NCI-H1105 (cell line): ENCODE results near the gene TMEM145.
"Not testable (repeated sequence)": the region's sequence is repeated elsewhere in the genome, so short reads cannot be mapped to it uniquely, and the experiment has no call there.

ENCODE experiments used
- DNase-seq: peaks from one replicate; lab custom pipeline; 2025; lab: John Stamatoyannopoulos, UW

TMEM145 gene

DNA sequence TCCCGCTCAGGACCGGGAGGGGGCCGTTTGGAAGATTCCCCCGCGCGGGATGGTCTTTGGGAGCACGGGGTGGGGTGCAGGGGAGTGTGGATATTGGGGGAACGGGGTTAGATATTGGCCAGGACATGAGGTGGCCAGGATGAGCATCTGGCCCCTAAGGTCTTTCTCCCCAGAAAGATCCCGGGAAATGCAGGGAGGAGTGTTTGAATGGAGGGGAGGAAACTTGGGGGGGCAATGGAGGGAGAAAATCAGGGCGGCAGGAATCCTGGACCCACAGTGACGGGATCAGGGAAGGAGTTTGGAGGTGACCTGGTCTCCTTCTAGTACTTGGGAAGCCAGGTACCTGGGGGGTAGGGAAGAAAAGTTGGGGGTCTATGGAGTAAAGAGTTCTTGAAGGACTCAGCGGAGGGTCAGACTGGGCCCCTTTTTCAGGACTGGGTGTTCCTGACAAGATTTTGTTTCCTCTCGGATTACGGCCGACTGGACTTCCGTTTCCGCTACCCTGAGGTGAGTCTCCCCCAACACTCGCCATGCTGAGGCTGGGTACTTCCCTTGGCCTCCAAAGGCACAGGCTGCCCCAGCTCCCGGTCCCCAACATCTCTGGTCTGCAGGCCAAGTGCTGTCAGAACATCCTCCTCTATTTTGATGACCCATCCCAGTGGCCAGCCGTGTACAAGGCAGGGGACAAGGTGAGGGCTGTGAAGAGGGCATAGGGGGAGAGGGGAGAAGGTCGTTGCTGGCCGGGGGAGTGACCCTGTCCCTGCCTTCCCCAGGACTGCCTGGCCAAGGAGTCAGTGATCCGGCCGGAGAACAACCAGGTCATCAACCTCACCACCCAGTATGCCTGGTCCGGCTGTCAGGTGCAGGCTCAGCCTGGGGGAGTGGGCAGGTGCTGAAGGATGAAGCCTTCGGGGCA is 989 bp downstream of the TMEM145 start:
- no peak for DNase-seq

DNA sequence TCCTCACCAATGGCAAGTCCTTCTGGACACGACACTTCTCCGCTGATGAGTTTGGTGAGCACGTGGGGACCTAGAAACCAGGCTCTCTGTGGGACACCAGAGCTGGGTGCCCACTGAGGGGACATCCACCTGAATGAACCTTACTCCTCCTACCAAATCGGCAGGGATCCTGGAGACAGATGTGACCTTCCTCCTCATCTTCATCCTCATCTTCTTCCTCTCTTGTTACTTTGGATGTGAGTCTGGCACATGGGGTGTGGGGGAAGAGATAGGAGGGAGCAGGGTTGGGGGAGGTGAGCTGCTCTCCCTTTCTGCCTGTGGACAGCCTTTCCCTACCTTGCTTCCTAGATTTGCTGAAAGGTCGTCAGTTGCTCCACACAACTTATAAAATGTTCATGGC is 1.9 kb downstream of the TMEM145 start:
- no peak for DNase-seq

DNA sequence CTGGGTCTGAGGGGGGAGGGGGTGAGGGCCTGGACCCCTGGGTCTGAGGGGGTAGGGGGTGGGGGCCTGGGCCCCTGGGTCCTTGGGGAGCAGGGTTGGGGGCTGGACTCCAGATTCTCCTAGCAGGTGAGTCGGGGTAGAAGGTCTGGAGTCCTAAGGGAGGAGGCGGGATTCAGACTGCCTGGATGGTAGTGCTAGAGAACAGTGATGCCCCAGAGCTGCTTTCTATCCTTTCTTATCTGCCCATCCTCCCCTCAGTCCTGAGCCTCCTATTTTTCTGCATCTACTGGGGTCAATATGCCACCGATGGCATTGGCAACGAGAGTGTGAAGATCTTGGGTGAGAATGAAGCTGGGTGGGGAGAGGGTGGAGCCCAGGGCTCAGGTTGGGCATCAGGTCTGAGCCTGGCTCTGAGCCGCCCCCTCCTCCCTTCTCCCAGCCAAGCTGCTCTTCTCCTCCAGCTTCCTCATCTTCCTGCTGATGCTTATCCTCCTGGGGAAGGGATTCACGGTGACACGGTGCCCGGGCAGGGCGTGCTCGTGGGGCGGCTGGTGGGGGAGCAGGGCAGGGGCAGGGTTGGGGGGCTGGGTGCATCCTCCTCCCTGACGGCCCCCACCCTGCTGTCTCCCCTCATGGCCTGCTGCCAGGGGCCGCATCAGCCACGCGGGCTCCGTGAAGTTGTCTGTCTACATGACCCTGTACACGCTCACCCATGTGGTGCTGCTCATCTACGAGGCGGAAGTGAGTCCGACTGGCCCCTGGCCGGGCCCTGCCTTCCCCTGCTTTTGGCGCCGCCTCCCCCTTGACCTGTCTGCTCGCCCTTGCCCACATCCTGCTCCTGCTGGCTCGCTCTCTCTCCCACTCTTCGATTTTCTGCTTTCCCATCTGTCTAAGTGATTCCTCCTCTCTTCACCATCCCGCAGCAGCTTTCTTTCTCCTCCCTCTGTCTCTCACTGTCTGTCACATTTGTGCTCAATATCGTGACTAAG is 3.4 kb downstream of the TMEM145 start:
- no peak for DNase-seq

DNA sequence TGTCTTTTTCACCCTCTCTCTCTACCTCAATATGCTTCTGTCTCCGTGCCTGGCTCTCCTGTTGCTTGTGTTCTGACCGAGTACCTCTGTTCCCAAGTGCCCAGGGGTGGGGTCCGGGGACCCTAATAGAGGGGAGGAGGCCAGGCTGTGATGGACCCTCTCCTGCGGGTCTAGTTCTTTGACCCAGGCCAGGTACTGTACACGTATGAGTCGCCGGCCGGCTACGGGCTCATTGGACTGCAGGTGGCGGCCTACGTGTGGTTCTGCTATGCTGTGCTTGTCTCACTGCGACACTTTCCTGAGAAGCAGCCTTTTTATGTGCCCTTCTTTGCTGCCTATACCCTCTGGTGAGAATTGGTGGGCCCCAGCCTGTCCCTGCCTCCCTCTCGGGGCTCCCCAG is 4.4 kb downstream of the TMEM145 start:
- DNase-seq = no peak

DNA sequence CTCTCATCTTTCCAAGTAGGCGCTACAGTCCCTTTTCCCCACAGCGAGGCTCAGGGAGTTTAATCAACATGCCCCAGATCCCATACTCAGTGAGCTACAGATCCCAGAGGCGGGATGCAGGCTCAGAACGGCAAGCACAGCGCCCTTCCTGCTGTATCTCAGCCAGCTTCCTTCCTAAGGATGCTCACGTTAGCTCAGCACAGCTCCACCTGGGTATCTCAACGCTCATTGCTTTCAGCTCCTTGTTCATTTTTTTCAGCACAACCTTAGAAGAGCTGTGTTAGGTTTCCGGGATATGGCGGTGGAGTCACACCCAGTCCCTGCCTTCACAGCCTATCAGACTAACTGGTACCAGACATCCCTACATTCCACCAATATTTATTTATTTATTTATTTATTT is 9.2 kb downstream of the TMEM145 start:
- DNase-seq = no peak

DNA sequence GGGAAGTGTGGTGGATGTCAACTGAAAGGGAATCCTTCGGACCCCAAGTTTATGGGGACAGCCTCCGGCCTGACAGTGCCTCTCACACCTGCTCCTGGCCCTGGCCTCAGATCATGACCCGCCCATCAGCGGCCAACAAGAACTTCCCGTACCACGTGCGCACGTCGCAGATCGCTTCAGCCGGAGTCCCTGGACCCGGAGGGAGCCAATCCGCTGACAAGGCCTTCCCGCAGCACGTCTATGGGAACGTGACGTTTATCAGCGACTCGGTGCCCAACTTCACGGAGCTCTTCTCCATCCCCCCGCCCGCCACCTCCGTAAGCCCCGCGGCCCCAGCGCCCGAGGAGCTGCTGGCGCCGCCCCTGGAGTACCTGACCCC is 10.4 kb downstream of the TMEM145 start:
- no peak for DNase-seq

- DNase-seq = no peak
Observed at GRCh38 chr19:42323852-42324654, 10.9 kb downstream of the TMEM145 start.

DNA sequence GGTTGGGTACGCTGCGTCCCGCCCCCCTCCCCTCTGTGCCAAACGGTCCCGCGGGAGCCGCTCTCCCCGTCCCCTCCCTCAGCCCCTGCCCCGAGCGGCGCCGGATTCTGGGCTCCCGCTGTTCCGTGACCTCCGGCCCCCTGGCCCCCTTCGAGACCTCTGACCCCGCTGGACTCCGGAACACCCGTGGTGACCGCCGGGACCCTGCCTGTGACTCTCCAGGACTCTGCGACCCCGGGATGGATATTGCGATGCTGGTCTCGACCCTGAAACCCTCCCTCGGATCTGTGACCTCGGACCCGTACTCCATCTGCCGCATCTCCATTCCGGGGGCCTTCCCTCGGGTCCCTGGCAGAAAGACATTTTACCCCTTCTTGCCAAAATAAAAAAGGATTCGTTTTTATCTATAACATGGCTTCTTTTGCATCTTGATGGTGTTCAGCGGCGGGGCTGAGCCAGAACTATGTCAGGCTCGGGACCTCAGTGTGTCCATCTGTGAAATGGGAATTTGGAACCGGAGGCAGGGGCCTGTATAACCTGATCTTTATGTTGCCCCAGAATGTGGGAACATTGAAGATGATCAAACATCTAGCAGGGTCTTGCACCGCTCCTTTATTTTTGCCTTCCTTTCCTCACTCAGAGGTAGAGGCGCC is 11.7 kb downstream of the TMEM145 start:
- no peak for DNase-seq

DNA sequence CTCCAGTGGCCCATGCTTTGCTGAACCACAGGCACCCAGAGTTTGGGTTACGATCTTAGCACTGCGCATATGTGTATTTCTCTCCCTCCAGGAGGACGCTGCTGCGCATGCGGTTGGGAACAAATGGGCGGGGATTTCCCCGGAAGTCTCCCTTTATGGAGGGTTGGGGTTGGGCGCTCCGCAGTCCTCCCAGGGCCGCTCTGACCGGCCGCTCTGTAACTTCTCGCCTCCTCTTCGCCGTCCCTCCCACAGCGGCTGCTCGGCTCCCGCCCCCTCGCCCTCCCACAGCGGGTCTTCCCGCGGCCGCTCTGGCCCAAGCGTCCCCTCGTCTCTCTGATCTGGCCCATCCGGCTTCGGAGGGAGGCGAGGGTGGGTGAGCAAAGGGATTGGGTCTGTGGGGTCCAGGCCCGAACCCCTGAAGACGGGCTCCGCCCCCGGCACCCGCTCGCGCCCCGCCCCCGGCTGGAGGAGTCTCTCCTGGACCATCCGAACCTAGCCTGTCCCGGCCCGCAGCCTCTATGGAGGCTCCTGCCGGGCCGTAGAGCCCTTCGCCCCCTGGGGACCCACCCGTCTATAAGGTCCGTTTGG is 12.3 kb downstream of the TMEM145 start, which contains the start of gene MEGF8:
Gene MEGF8 (plus strand): TSS at position 328 of the 588 bp plus-strand sequence. CDS start 609 bp downstream, outside the sequence.
- DNase-seq = peak; percentile 98

GRCh38 chr19:42325896-42326771 is 13.0 kb downstream of the TMEM145 start:
- DNase-seq = no peak

- no peak for DNase-seq
Observed at GRCh38 chr19:42326969-42327368, 13.9 kb downstream of the TMEM145 start.

- DNase-seq = no peak
Observed at GRCh38 chr19:42327381-42327780, 14.3 kb downstream of the TMEM145 start.

DNA sequence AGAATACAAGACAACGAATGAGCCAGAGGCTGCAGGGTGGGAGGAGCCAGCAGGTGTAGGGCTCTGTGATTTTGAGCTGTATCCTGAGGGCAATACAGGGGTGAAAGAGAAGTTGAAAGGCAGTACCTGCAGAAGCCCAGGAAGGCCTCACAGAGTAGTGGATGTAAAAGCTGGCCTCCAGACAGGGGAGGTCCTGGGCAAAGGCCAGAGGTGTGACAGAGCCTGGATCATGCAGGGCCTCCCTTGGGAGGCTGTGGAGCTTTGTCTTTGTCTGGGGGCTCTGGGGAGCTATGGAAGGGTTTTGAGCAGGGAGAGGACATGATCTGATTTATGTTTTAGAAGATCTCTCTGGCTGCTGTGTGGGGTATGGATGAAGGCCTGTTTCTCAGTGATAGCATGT is 15.0 kb downstream of the TMEM145 start:
- DNase-seq = no peak

GRCh38 chr19:42328854-42329253 is 15.7 kb downstream of the TMEM145 start:
- no peak for DNase-seq

GRCh38 chr19:42330241-42330711 is 17.2 kb downstream of the TMEM145 start:
- no peak for DNase-seq

GRCh38 chr19:42331333-42331732 is 18.2 kb downstream of the TMEM145 start:
- not testable (repeated sequence) for DNase-seq

DNA sequence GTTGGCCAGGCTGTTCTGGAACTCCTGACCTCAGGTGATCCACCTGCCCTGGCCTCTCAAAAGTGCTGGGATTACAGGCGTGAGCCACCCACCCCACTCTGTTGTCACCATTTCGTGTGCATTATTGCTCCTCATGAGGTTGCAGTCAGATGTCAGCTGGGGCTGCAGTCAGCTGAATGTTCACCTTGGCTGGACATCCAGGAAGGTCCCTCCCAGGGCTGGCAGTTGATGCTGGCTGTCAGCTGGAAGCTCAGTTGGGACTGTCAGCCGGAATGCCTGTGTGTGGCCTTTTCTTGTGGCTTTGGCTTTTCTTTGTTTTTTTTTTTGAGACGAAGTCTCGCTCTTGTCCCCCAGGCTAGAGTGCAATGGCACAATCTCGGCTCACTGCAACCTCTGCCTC is 18.9 kb downstream of the TMEM145 start:
- no peak for DNase-seq

GRCh38 chr19:42333018-42333417 is 19.9 kb downstream of the TMEM145 start:
- no peak for DNase-seq

DNA sequence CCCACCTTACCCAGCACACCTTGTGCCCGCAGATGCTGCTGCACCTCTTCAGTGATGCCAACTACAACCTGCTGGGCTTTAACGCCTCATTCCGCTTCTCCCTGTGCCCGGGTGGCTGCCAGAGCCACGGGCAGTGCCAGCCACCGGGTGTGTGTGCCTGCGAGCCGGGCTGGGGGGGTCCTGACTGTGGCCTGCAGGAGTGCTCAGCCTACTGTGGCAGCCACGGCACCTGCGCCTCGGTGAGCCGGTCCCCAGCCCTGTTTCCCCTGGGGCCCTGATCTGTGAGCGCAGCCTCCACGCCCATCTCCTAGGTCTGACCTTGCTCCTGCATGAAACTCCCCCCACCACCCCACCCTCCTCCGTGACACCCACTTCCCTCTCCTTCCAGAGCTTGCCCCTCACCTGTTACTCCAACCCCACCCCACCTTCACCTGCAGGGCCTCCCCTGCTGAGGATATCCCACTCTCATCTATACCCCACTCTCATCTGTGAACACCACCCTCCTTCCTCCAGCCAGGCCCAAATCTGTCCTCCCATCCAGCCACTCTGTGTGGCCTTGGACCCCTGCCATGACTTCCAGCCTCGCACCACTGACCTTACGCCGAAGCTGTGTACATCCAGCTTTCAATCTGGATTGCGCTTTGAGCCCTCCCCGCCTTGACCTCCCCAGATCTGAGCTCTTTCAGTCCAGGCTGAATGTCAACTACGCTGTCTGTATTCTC is 21.0 kb downstream of the TMEM145 start:
- DNase-seq = no peak
